Measurements from ENCODE around the gene ZNF816. TPM values are rescaled to one million over a fixed set of nuclear protein-coding genes. Genes with fewer than 3 reads are reported as not detected.
"Not testable (repeated sequence)": the region's sequence is repeated elsewhere in the genome, so short reads cannot be mapped to it uniquely, and the experiment has no call there.

Gene ZNF816
- total RNA-seq, 1 experiment from 2014 or later: 6.3 TPM

- not testable (repeated sequence) for DNase-seq (ENCODE audit: low read depth)
Observed at GRCh38 chr19:52924641-52925040, 38.0 kb downstream of the ZNF816 start.

- DNase-seq (ENCODE audit: low read depth): peak; percentile 66
Observed at GRCh38 chr19:52923778-52924593, 38.7 kb downstream of the ZNF816 start.

GRCh38 chr19:52922841-52923777 lies 39.6 kb downstream of the ZNF816 start, which contains the start of gene ZNF888:
TSS of gene ZNF888 (minus strand) at chr19:52923428. CDS start at chr19:52917873, 5,555 bp downstream.
- peak; percentile 92 for DNase-seq (ENCODE audit: low read depth)

- DNase-seq (ENCODE audit: low read depth): no peak
Observed at GRCh38 chr19:52917531-52917930, 45.1 kb downstream of the ZNF816 start.

GRCh38 chr19:52910648-52911047 lies 52.0 kb downstream of the ZNF816 start:
- DNase-seq (ENCODE audit: low read depth): no peak

- DNase-seq (ENCODE audit: low read depth): not testable (repeated sequence)
Observed at GRCh38 chr19:52904052-52904780, 58.5 kb downstream of the ZNF816 start.

- DNase-seq (ENCODE audit: low read depth): no peak
Observed at GRCh38 chr19:52901842-52902241, 60.8 kb downstream of the ZNF816 start.

Other genes starting within 250 kb of the ZNF816 start
- gene ZNF611, start 227.8 kb downstream of the ZNF816 start, total RNA-seq (2014; rRNA removed; shearing (Covaris generic)): 12.5 and 15.0 TPM in 2 replicates
- gene ZNF600, start 176.1 kb downstream of the ZNF816 start, total RNA-seq (2014; rRNA removed; shearing (Covaris generic)): 0.63 and 5.7 TPM in 2 replicates
- 21.8 and 24.6 TPM in 2 replicates for gene ZNF28, start 141.2 kb downstream of the ZNF816 start, total RNA-seq (2014; rRNA removed; shearing (Covaris generic))
- 22.6 and 24.5 TPM in 2 replicates for gene ZNF468, start 105.3 kb downstream of the ZNF816 start, total RNA-seq (2014; rRNA removed; shearing (Covaris generic))
- 7.6 and 10.5 TPM in 2 replicates for gene ZNF320, start 65.2 kb downstream of the ZNF816 start, total RNA-seq (2014; rRNA removed; shearing (Covaris generic))
- 3.0 TPM in 2 replicates for gene ZNF888, start 39.5 kb downstream of the ZNF816 start, total RNA-seq (2014; rRNA removed; shearing (Covaris generic))
- gene ERVV-1, start 51.0 kb upstream of the ZNF816 start, total RNA-seq (2014; rRNA removed; shearing (Covaris generic)): not detected in 2 replicates
- gene ERVV-2, start 81.9 kb upstream of the ZNF816 start, total RNA-seq (2014; rRNA removed; shearing (Covaris generic)): not detected in 2 replicates
- gene ZNF160, start 140.5 kb upstream of the ZNF816 start, total RNA-seq (2014; rRNA removed; shearing (Covaris generic)): 7.6 and 12.9 TPM in 2 replicates
- gene ZNF415, start 170.0 kb upstream of the ZNF816 start, total RNA-seq (2014; rRNA removed; shearing (Covaris generic)): 8.7 and 11.5 TPM in 2 replicates
- 7.1 and 10.5 TPM in 2 replicates for gene ZNF347, start 196.2 kb upstream of the ZNF816 start, total RNA-seq (2014; rRNA removed; shearing (Covaris generic))
- 3.4 and 3.7 TPM in 2 replicates for gene ZNF665, start 230.5 kb upstream of the ZNF816 start, total RNA-seq (2014; rRNA removed; shearing (Covaris generic))